Measurements from ENCODE around the gene FIP1L1. TPM values are rescaled to one million over a fixed set of nuclear protein-coding genes. Genes with fewer than 3 reads are reported as not detected.

FIP1L1 gene
- total and polyA plus RNA-seq, 10 of the 15 experiments (the other 5 are each of a cell fraction or from before 2014, with no cell fraction given): 28.1 to 110 (median 59.4) TPM

- Histone ChIP-seq H3K4me3 (no peak overlapping the region), H3K36me3 (ENCODE audit: control insufficient read depth in 2 of 2, insufficient read depth in 2 of 2, low read length in 1 of 2) (peaks cover 0 to 10% of the 10 kb centered on the region in 2 experiments; a peak in 1 of 4 replicates), H3K27ac (ENCODE audit: control insufficient read depth, insufficient read depth) (no peak overlapping the region), H3K4me2 (ENCODE audit: control insufficient read depth, insufficient read depth) (no peak overlapping the region), H3K9ac (ENCODE audit: control insufficient read depth, insufficient read depth, low read length) (no peak overlapping the region), H3K79me2 (ENCODE audit: control insufficient read depth, insufficient read depth, low read length) (peaks cover 2% of the 10 kb centered on the region), H4K20me1 (ENCODE audit: control insufficient read depth, insufficient read depth) (no peaks in the 10 kb centered on the region), H2AFZ (ENCODE audit: control insufficient read depth, low read depth, low read length) (no peak overlapping the region), H3K4me1 (ENCODE audit: control insufficient read depth, insufficient read depth, low read length) (no peaks in the 10 kb centered on the region), H3K27me3 (replicated peaks in 1 of 2; ENCODE audit: control insufficient read depth in 2 of 2, insufficient read depth in 2 of 2, low read length in 1 of 2) (no peaks in the 10 kb centered on the region), H3K9me3 (replicated peaks; ENCODE audit: control insufficient read depth, insufficient read depth, low read length) (no peaks in the 10 kb centered on the region)
- no peak for DNase-seq (ENCODE audit: low read depth, low spot score)
- ChIA-PET SMC1A (ENCODE audit: uncharacterized antibody, unreplicated experiment) (interaction anchor here (0.8 to 3.2 kb wide), 5 partner anchors 7 to 40 kb away, joined by 3 to 8 read pairs (median 4); no protein-coding TSS in a partner anchor), CTCF (interaction anchor here (1.2 to 1.3 kb wide), 2 partner anchors 12 to 385 kb away, joined by 4 read pairs; no protein-coding TSS in a partner anchor), POLR2A (no interaction called here), RAD21 (ENCODE audit: unreplicated experiment) (interaction anchor here (0.9 kb wide), 1 partner anchor 15 kb away, joined by 4 read pairs; no protein-coding TSS in a partner anchor)
- in situ Hi-C loops (cut with MboI): no loop called here
- 83% methylated on average over 3 of the region's 3 CpGs for WGBS (ENCODE audit: insufficient coverage, insufficient replicate concordance, low lambda C conversion rate, missing lambda C conversion rate)
- no peak for ATAC-seq
- TF ChIP-seq PKNOX1 (IDR thresholded peaks at IDR 0.05): no peak
- TF ChIP-seq ZNF622 (IDR thresholded peaks at IDR 0.05): no peak
- TF ChIP-seq IKZF2 (IDR thresholded peaks at IDR 0.05): no peak
- no peak for TF ChIP-seq ZNF24 (IDR thresholded peaks at IDR 0.05)
- no peak for TF ChIP-seq BRCA1 (IDR thresholded peaks at IDR 0.05; ENCODE audit: low read depth, low read length)
- no peak for TF ChIP-seq CBFB (IDR thresholded peaks at IDR 0.05; ENCODE audit: low read depth)
- no peak for TF ChIP-seq MTA3 (IDR thresholded peaks at IDR 0.05; ENCODE audit: borderline replicate concordance, low read length)
- TF ChIP-seq USF2 (IDR thresholded peaks at IDR 0.05; ENCODE audit: borderline replicate concordance, low read depth, low read length): no peak
- no peak for TF ChIP-seq JUND (IDR thresholded peaks at IDR 0.05; ENCODE audit: low read depth, low read length)
- no peak for TF ChIP-seq ZSCAN29 (IDR thresholded peaks at IDR 0.05)
- TF ChIP-seq RFX5 (IDR thresholded peaks at IDR 0.05; ENCODE audit: low read depth, low read length): no peak
- no peak for TF ChIP-seq NR2C2 (IDR thresholded peaks at IDR 0.05; ENCODE audit: borderline replicate concordance, control insufficient read depth, insufficient read length, low read depth)
- TF ChIP-seq POLR2AphosphoS5 (IDR thresholded peaks at IDR 0.05; ENCODE audit: low read length): no peak
- no peak for TF ChIP-seq SMAD1 (IDR thresholded peaks at IDR 0.05; ENCODE audit: low read depth, partially characterized antibody)
- intact Hi-C loops (cut with micrococcal nuclease; ENCODE audit: unreplicated experiment): no loop called here
- no TSS peak for BruUV-seq (replicated peaks)
- no peak for FAIRE-seq
Measured at GRCh38 chr4:53419208-53419607, 41.8 kb downstream of the FIP1L1 start.

All from GM12878 (cell line).